Peyer's patch (tissue), 4 donors: ENCODE measurements around the gene ZC3HAV1.

Experiments used
- POLR2A ChIP-seq, 2 donors: fragments of 450-650 bp; IDR thresholded peaks; one replicate each; pipeline ENCODE4 v1.5.1; 2017; ENCODE audit warnings: antibody characterized with exemption in 2 of 2, mild to moderate bottlenecking in 2 of 2, moderate library complexity in 2 of 2
- TF ChIP-seq, protein P1 (sequence below), 6 experiments: fragments of 450-650 bp in 4 of 6; fragments of 200-600 bp in 2 of 6; sonication (generic) in 1 of 6; IDR thresholded peaks; one replicate each; pipeline ENCODE4 v1.5.1; 2017 to 2019; ENCODE audit warnings: antibody characterized with exemption in 6 of 6, mild to moderate bottlenecking in 3 of 6, moderate library complexity in 1 of 6

DNA sequence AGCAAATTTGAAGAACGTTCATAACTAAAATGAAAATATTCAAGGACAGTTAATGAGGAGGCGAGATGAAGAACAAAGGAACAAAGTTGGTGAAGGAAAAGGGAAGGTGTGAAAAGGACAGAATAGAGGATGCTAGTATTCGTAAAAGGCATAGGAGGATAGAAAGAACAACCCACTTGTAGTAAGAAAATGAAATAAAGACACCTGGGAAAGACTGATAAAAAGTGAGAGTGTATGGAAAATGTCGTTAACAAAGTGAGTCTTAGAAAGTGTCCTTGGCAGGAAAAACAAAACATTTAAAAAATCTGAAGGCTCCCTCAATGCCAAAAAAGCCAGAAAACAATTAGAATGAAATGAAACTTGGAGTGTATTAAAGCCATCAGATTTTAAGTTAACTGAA lies 29.6 kb upstream of the ZC3HAV1 start:
- TF ChIP-seq, protein P1, sequence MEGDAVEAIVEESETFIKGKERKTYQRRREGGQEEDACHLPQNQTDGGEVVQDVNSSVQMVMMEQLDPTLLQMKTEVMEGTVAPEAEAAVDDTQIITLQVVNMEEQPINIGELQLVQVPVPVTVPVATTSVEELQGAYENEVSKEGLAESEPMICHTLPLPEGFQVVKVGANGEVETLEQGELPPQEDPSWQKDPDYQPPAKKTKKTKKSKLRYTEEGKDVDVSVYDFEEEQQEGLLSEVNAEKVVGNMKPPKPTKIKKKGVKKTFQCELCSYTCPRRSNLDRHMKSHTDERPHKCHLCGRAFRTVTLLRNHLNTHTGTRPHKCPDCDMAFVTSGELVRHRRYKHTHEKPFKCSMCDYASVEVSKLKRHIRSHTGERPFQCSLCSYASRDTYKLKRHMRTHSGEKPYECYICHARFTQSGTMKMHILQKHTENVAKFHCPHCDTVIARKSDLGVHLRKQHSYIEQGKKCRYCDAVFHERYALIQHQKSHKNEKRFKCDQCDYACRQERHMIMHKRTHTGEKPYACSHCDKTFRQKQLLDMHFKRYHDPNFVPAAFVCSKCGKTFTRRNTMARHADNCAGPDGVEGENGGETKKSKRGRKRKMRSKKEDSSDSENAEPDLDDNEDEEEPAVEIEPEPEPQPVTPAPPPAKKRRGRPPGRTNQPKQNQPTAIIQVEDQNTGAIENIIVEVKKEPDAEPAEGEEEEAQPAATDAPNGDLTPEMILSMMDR (IDR thresholded peaks at IDR 0.05), result no peak
- TF ChIP-seq POLR2A (IDR thresholded peaks at IDR 0.05), result no peak
